ENCODE measurements around the gene GSG1L.
"Not testable (repeated sequence)": the region's sequence is repeated elsewhere in the genome, so short reads cannot be mapped to it uniquely, and the experiment has no call there.

GRCh38 chr16:27743001-27743400 lies 320.5 kb downstream of the GSG1L start:
- TF ChIP-seq ZNF668 (CRISPR knock-in tag; IDR thresholded peaks at IDR 0.05); ZNF639 (CRISPR knock-in tag; conservative IDR thresholded peaks at IDR 0.05 in 1 of 2, IDR thresholded peaks at IDR 0.05 in 1 of 2): not testable (repeated sequence)

All from K562 (cell line).